Upper lobe of left lung (tissue), 6 donors: ENCODE results near the gene TNPO2. TPM values are rescaled to one million over a fixed set of nuclear protein-coding genes. Genes with fewer than 3 reads are reported as not detected.
A peak's percentile ranks its signal among the peaks of the same experiment; 100 is the strongest.

Experiments
- ATAC-seq, 2 donors: fragments of 200-7000 bp; cut with Tn5 transposase; one replicate each; pipeline ENCODE4 v1.9.1; 2022; ENCODE audit warnings: mild to moderate bottlenecking in 2 of 2, moderate library complexity in 2 of 2; ENCODE audit not compliant: low FRiP score in 2 of 2
- DNase-seq, 2 donors: peaks; one replicate each; pipeline ENCODE4 v3.0.0-alpha.2; 2019 to 2020
- H3K27ac ChIP-seq, 4 donors: fragments of 200-600 bp; sonication (generic); one replicate each; pipeline ENCODE4 v1.5.1; 2016 to 2019
- H3K27me3 ChIP-seq, 4 donors: fragments of 200-600 bp; sonication (generic); one replicate each; pipeline ENCODE4 v1.5.1; 2017 to 2019
- H3K36me3 ChIP-seq, 4 donors: fragments of 200-600 bp; sonication (generic); one replicate each; pipeline ENCODE4 v1.5.1; 2016 to 2019
- H3K4me1 ChIP-seq, 4 donors: fragments of 200-600 bp; sonication (generic); one replicate each; pipeline ENCODE4 v1.5.1; 2018 to 2019
- H3K4me3 ChIP-seq, 4 donors: fragments of 200-600 bp; sonication (generic); one replicate each; pipeline ENCODE4 v1.5.1; 2017 to 2019; ENCODE audit warnings: mild to moderate bottlenecking in 2 of 4, moderate library complexity in 1 of 4
- H3K9me3 ChIP-seq, 4 donors: fragments of 200-600 bp; sonication (generic); one replicate each; pipeline ENCODE4 v1.5.1; 2018 to 2019
- CTCF ChIP-seq, 6 experiments: fragments of 450-650 bp in 4 of 6; fragments of 200-600 bp in 2 of 6; sonication (generic) in 2 of 6; IDR thresholded peaks; one replicate each; pipeline ENCODE4 v1.5.1; 2016 to 2019; ENCODE audit warnings: antibody characterized with exemption in 6 of 6
- EP300 ChIP-seq, 4 donors: sonication (generic); formaldehyde crosslinking; IDR thresholded peaks; one replicate each; pipeline ENCODE4 v1.5.1; 2017; ENCODE audit warnings: antibody characterized with exemption in 4 of 4, control low read depth in 2 of 4
- POLR2A ChIP-seq, 4 donors: fragments of 450-650 bp; IDR thresholded peaks; one replicate each; pipeline ENCODE4 v1.5.1; 2016 to 2017; ENCODE audit warnings: antibody characterized with exemption in 4 of 4, mild to moderate bottlenecking in 2 of 4
- POLR2AphosphoS5 ChIP-seq, 2 donors: sonication (generic); formaldehyde crosslinking; IDR thresholded peaks; one replicate each; pipeline ENCODE4 v1.5.1; 2017; ENCODE audit warnings: antibody characterized with exemption in 2 of 2
- WGBS, 2 donors: methylation state at CpG; one replicate each; pipeline ENCODE4 v1.1.5; 2017 to 2018; 5-methylcytosine and 5-hydroxymethylcytosine counted together
- total RNA-seq, 6 donors: library from RNA; depleted of rRNA in 4 of 6; stranded (reverse); fragments of >200 nt in 4 of 6; gene quantifications; one replicate each; pipeline versions ENCODE4 v1.1.0 to v1.2.1, GENCODE V29; 2016 to 2021
- donor health status: DM: no; HTN: no; CAD: no; lungs with moderate emphysema.
- donor health status: DM: no; HTN: yes; CAD: no; lungs with severe emphysema.

TNPO2 gene
- total RNA-seq, 6 donors from 2014 or later = 43.5 to 124 (median 46.1) TPM

GRCh38 chr19:12665671-12666264 lies 58.0 kb downstream of the TNPO2 start:
- peaks cover 5 to 42% (median 29%) of the 10 kb centered on the region in 4 donors for H3K36me3 ChIP-seq
- peak overlapping the region; percentile 79 to 89 (median 84) for H3K27ac ChIP-seq
- peak overlapping the region; percentile 69 to 90 (median 80) for H3K4me3 ChIP-seq
- peak in 1 of 2 donors; percentile 27 for DNase-seq
- H3K27me3 ChIP-seq = no peaks in the 10 kb centered on the region
- TF ChIP-seq CTCF (IDR thresholded peaks at IDR 0.05) (no peak), POLR2AphosphoS5 (IDR thresholded peaks at IDR 0.05) (no peak), EP300 (IDR thresholded peaks at IDR 0.05) (no peak), POLR2A (IDR thresholded peaks at IDR 0.05) (no peak)
- no peaks in the 10 kb centered on the region for H3K9me3 ChIP-seq
- no peak for ATAC-seq
- WGBS, 2 donors = 47 to 49% methylated on average over 6 to 12 of the region's 12 CpGs
- H3K4me1 ChIP-seq = peaks cover 39 to 54% (median 44%) of the 10 kb centered on the region in 4 donors

- DNase-seq (peak in 1 of 2 donors; percentile 84), ATAC-seq (peak; percentile 34 to 49)
- Histone ChIP-seq H3K4me3 (peak overlapping the region in 3 of 4 donors; percentile 69 to 90 (median 84)), H3K36me3 (peaks cover 6 to 47% (median 33%) of the 10 kb centered on the region in 4 donors), H3K27me3 (no peaks in the 10 kb centered on the region), H3K27ac (peak overlapping the region in 3 of 4 donors; percentile 82 to 89 (median 87)), H3K9me3 (no peaks in the 10 kb centered on the region), H3K4me1 (peaks cover 34 to 49% (median 38%) of the 10 kb centered on the region in 4 donors)
- WGBS, 2 donors = 66 to 74% methylated on average over 7 to 10 of the region's 10 CpGs
- TF ChIP-seq POLR2A (IDR thresholded peaks at IDR 0.05) (peak in 1 of 4 donors; percentile 33), POLR2AphosphoS5 (IDR thresholded peaks at IDR 0.05) (no peak)
Measured at GRCh38 chr19:12665281-12665573, 58.5 kb downstream of the TNPO2 start.

- Histone ChIP-seq H3K27me3 (no peaks in the 10 kb centered on the region), H3K4me3 (no peak overlapping the region), H3K9me3 (no peaks in the 10 kb centered on the region), H3K27ac (no peak overlapping the region), H3K36me3 (peaks cover 6 to 53% (median 39%) of the 10 kb centered on the region in 4 donors), H3K4me1 (peaks cover 30 to 44% (median 34%) of the 10 kb centered on the region in 4 donors)
- WGBS, 2 donors = 83 to 90% methylated on average over 22 to 28 of the region's 29 CpGs
- ATAC-seq (no peak), DNase-seq (peak in 1 of 2 donors; percentile 56)
- TF ChIP-seq POLR2A (IDR thresholded peaks at IDR 0.05) = no peak
- no peak for TF ChIP-seq EP300 (IDR thresholded peaks at IDR 0.05)
- no peak for TF ChIP-seq CTCF (IDR thresholded peaks at IDR 0.05)
- no peak for TF ChIP-seq POLR2AphosphoS5 (IDR thresholded peaks at IDR 0.05)
Measured at GRCh38 chr19:12664406-12665280, 59.1 kb downstream of the TNPO2 start.

GRCh38 chr19:12660980-12661379 lies 62.8 kb downstream of the TNPO2 start:
- H3K36me3 ChIP-seq = peaks cover 6 to 85% (median 67%) of the 10 kb centered on the region in 4 donors

More at GRCh38 chr19:12660980-12661379, 62.8 kb downstream of the TNPO2 start:
- ATAC-seq (no peak), DNase-seq (no peak)
- 89 to 97% methylated on average over 12 of the region's 12 CpGs for WGBS, 2 donors
- Histone ChIP-seq H3K4me3 (no peak overlapping the region), H3K27me3 (no peaks in the 10 kb centered on the region), H3K4me1 (peaks cover 7 to 18% (median 12%) of the 10 kb centered on the region in 4 donors), H3K9me3 (no peaks in the 10 kb centered on the region), H3K27ac (no peak overlapping the region)
- TF ChIP-seq EP300 (IDR thresholded peaks at IDR 0.05) (no peak), CTCF (IDR thresholded peaks at IDR 0.05) (no peak), POLR2AphosphoS5 (IDR thresholded peaks at IDR 0.05) (no peak), POLR2A (IDR thresholded peaks at IDR 0.05) (no peak)
